Endodermal cell (in vitro differentiated cells): ENCODE measurements around the gene FBXW4. TPM values are rescaled to one million over a fixed set of nuclear protein-coding genes. Genes with fewer than 3 reads are reported as not detected.
A peak's percentile ranks its signal among the peaks of the same experiment; 100 is the strongest.

Source experiments
- DNase-seq: peaks from one replicate; pipeline ENCODE4 v3.0.0-alpha.2; 2017
- H3K27ac ChIP-seq: 2 replicates; pipeline ENCODE4 v1.5.1; 2013; ENCODE audit warnings: mild to moderate bottlenecking, low read depth, low read length, moderate library complexity
- H3K27me3 ChIP-seq: 2 replicates; pipeline ENCODE4 v1.6.1; 2013; ENCODE audit warnings: mild to moderate bottlenecking, low read length, moderate library complexity; ENCODE audit not compliant: insufficient read depth, control insufficient read depth, poor library complexity, severe bottlenecking
- H3K36me3 ChIP-seq: 2 replicates; pipeline ENCODE4 v1.7.0; 2013; ENCODE audit warnings: mild to moderate bottlenecking, low read length, moderate library complexity; ENCODE audit not compliant: control insufficient read depth, insufficient read depth
- H3K4me1 ChIP-seq: one replicate; pipeline ENCODE4 v1.7.0; 2013; ENCODE audit warnings: low read length; ENCODE audit not compliant: control insufficient read depth, insufficient read depth
- H3K4me3 ChIP-seq: 2 replicates; pipeline ENCODE4 v1.5.1; 2013; ENCODE audit warnings: mild to moderate bottlenecking, low read length, moderate library complexity
- H3K9ac ChIP-seq: 2 replicates; pipeline ENCODE4 v1.6.1; 2013; ENCODE audit warnings: mild to moderate bottlenecking, low read length, moderate library complexity; ENCODE audit not compliant: poor library complexity, severe bottlenecking; ENCODE audit errors: extremely low read depth
- H3K9me3 ChIP-seq: 2 replicates; pipeline ENCODE4 v1.6.1; 2013; ENCODE audit warnings: mild to moderate bottlenecking, low read length, moderate library complexity; ENCODE audit not compliant: control insufficient read depth
- H3K27ac Mint-ChIP-seq: 2 replicates; pipeline ENCODE4 v1.8.0; 2020; ENCODE audit warnings: mixed read lengths
- H3K27me3 Mint-ChIP-seq: 2 replicates; pipeline ENCODE4 v1.8.0; 2021; ENCODE audit warnings: mild to moderate bottlenecking, mixed read lengths; ENCODE audit not compliant: insufficient read depth
- H3K36me3 Mint-ChIP-seq: 2 replicates; pipeline ENCODE4 v1.8.0; 2020; ENCODE audit warnings: low read depth, mixed read lengths
- H3K4me1 Mint-ChIP-seq: 2 replicates; pipeline ENCODE4 v1.8.0; 2020; ENCODE audit warnings: mixed read lengths
- H3K4me3 Mint-ChIP-seq: 2 replicates; pipeline ENCODE4 v1.8.0; 2020; ENCODE audit warnings: mild to moderate bottlenecking, moderate library complexity, mixed read lengths
- H3K9me3 Mint-ChIP-seq: 2 replicates; pipeline ENCODE4 v1.8.0; 2020; ENCODE audit warnings: mild to moderate bottlenecking, mixed read lengths
- WGBS, 2 experiments: methylation state at CpG; one replicate each; pipeline versions ENCODE4 v1.1.5 to v1.1.7; 2013; ENCODE audit warnings: missing lambda C conversion rate in 2 of 2, mixed read lengths in 1 of 2; ENCODE audit not compliant: insufficient coverage in 1 of 2, insufficient read length in 1 of 2; 5-methylcytosine and 5-hydroxymethylcytosine counted together
- total RNA-seq, 2 donors: library from RNA; stranded (reverse); fragmentation: NEBNext Ultra II Directional in 1 of 2; extraction: Animal tissue kit (Norgen Biotek cat#: 25700) in 1 of 2; gene quantifications; 2 replicates in 1 of 2; 3 replicates in 1 of 2; pipeline ENCODE4 v1.2.1, GENCODE V29; 2021
- TF ChIP-seq, protein P1 (sequence below): fragments of 200-600 bp; sonication (generic); conservative IDR thresholded peaks from 2 replicates; pipeline ENCODE4 v1.5.0; 2021; ENCODE audit warnings: antibody characterized with exemption, mild to moderate bottlenecking

Gene FBXW4
- total RNA-seq, 2 donors from 2014 or later: 63.8 to 70.9 TPM

DNA sequence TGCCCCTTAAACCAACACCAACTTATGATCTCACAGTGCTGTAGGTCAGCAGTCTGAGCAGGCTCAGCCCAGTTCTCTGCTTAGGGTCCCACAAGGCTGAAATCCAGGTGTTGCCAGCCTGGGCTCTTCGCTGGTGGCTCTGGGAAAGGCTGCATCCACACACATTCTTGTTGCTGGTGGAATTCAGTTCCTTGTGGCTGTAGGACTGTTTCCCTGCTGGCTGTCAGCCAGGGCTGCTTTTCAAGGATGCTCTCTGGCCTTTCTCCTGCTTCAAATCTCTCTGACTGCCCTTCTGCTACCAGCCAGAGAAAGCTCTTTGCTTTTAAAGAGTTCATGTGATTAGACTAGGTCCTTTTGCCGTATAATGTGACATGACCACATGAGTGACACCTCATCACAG, 122.2 kb downstream of the FBXW4 start:
- H3K36me3 ChIP-seq: peaks cover 11% of the 10 kb centered on the region
- H3K27me3 Mint-ChIP-seq: peaks cover 52% of the 10 kb centered on the region

DNA sequence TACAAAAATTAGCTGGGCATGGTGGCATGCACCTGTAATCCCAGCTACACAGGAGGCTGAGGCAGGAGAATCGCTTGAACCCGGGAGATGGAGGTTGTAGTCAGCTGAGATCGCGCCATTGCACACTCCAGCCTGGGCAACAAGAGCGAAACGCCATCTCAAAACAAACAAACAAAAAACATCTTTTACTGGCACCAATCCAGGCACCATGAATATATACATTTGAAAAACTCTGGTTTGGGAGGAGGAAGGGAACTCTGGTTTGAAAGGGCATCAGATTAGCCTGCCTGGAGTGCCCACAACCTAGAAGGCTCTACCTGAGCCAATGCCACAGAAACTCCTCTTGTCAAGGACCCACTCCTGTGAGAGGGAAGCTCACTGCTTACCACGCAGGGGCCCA, 122.8 kb downstream of the FBXW4 start:
- peaks cover 59% of the 10 kb centered on the region for H3K27me3 Mint-ChIP-seq
- Histone ChIP-seq H3K9me3 (peaks cover 6% of the 10 kb centered on the region), H3K4me3 (no peak overlapping the region), H3K4me1 (peaks cover 6% of the 10 kb centered on the region), H3K27me3 (peaks cover 57% of the 10 kb centered on the region), H3K27ac (no peak overlapping the region), H3K36me3 (peaks cover 5% of the 10 kb centered on the region), H3K9ac (no peak overlapping the region)
- no peak overlapping the region for H3K4me3 Mint-ChIP-seq
- peaks cover 17% of the 10 kb centered on the region for H3K4me1 Mint-ChIP-seq
- 93 to 95% methylated on average over 3 to 6 of the region's 7 CpGs for whole genome bisulfite sequencing, 2 experiments
- H3K36me3 Mint-ChIP-seq: peaks cover 10% of the 10 kb centered on the region
- DNase-seq: no peak
- TF ChIP-seq, protein P1, sequence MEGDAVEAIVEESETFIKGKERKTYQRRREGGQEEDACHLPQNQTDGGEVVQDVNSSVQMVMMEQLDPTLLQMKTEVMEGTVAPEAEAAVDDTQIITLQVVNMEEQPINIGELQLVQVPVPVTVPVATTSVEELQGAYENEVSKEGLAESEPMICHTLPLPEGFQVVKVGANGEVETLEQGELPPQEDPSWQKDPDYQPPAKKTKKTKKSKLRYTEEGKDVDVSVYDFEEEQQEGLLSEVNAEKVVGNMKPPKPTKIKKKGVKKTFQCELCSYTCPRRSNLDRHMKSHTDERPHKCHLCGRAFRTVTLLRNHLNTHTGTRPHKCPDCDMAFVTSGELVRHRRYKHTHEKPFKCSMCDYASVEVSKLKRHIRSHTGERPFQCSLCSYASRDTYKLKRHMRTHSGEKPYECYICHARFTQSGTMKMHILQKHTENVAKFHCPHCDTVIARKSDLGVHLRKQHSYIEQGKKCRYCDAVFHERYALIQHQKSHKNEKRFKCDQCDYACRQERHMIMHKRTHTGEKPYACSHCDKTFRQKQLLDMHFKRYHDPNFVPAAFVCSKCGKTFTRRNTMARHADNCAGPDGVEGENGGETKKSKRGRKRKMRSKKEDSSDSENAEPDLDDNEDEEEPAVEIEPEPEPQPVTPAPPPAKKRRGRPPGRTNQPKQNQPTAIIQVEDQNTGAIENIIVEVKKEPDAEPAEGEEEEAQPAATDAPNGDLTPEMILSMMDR: no peak
- peaks cover 8% of the 10 kb centered on the region for H3K9me3 Mint-ChIP-seq
- no peak overlapping the region for H3K27ac Mint-ChIP-seq

More for the DNA sequence above, 122.2 kb downstream of the FBXW4 start:
- Histone ChIP-seq H3K27me3 (peaks cover 51% of the 10 kb centered on the region), H3K4me3 (no peak overlapping the region), H3K4me1 (peaks cover 6% of the 10 kb centered on the region), H3K9ac (no peak overlapping the region), H3K9me3 (peaks cover 9% of the 10 kb centered on the region), H3K27ac (no peak overlapping the region)
- Mint-ChIP-seq H3K36me3 (peaks cover 16% of the 10 kb centered on the region), H3K9me3 (peaks cover 13% of the 10 kb centered on the region), H3K4me3 (no peak overlapping the region), H3K4me1 (peaks cover 17% of the 10 kb centered on the region), H3K27ac (no peak overlapping the region)
- WGBS, 2 experiments: 91% methylated on average over 2 of the region's 2 CpGs; no CpG with 5 or more reads in 1 of the 2 experiments
- DNase-seq: no peak
- TF ChIP-seq, protein P1: no peak

DNA sequence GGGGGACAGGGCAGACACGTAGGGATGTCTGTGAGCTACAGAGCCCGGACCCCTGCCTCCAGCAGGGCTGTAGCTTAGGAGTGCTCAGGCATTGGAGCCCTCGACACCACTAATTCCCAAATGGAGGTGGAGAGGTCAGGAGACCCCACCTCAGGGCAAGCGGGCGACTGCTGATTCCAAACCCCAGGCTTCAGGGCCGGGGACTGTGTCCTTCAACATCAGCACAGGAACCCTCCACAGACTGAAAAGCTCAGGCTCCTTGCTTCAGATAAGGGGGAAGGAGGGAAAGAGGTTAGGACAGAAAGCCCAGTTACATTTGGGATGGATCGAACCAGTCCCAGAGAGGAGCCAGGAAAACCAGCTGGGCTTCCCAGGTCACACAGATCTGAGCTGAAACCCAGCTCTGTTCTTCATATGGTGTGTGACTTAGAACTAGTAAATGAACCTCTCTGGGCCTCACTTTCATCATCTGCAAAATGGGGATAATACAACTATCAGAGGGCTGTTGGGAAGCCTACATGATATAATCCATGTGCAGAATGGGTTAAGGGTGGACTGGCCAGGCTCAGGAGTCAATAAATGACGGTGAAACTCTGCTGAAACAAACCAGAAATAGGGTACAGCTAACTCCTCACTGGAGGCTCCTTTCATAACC, 123.6 kb downstream of the FBXW4 start:
- H3K9me3 ChIP-seq: no peaks in the 10 kb centered on the region
- no peak overlapping the region for H3K4me3 ChIP-seq
- H3K4me1 ChIP-seq: peaks cover 6% of the 10 kb centered on the region
- H3K27ac ChIP-seq: no peak overlapping the region
- peaks cover 65% of the 10 kb centered on the region for H3K27me3 Mint-ChIP-seq
- no peaks in the 10 kb centered on the region for H3K36me3 ChIP-seq
- peaks cover 15% of the 10 kb centered on the region for H3K4me1 Mint-ChIP-seq
- TF ChIP-seq, protein P1: no peak
- peaks cover 4% of the 10 kb centered on the region for H3K9me3 Mint-ChIP-seq
- no peak overlapping the region for H3K9ac ChIP-seq
- H3K27ac Mint-ChIP-seq: no peak overlapping the region
- 94 to 95% methylated on average over 4 to 8 of the region's 8 CpGs for WGBS, 2 experiments
- no peak for DNase-seq
- peaks cover 3% of the 10 kb centered on the region for H3K36me3 Mint-ChIP-seq
- H3K27me3 ChIP-seq: peaks cover 62% of the 10 kb centered on the region
- peak overlapping the region; percentile 60 for H3K4me3 Mint-ChIP-seq
